HG03039 (cell line): ENCODE results near the gene SH3D19.

Experiments
- ATAC-seq: cut with Tn5 transposase; IDR thresholded peaks from one replicate; pipeline ENCODE4 v1.9.1; 2021; ENCODE audit warnings: mild to moderate bottlenecking, moderate library complexity; ENCODE audit not compliant: unreplicated experiment

Gene SH3D19

DNA sequence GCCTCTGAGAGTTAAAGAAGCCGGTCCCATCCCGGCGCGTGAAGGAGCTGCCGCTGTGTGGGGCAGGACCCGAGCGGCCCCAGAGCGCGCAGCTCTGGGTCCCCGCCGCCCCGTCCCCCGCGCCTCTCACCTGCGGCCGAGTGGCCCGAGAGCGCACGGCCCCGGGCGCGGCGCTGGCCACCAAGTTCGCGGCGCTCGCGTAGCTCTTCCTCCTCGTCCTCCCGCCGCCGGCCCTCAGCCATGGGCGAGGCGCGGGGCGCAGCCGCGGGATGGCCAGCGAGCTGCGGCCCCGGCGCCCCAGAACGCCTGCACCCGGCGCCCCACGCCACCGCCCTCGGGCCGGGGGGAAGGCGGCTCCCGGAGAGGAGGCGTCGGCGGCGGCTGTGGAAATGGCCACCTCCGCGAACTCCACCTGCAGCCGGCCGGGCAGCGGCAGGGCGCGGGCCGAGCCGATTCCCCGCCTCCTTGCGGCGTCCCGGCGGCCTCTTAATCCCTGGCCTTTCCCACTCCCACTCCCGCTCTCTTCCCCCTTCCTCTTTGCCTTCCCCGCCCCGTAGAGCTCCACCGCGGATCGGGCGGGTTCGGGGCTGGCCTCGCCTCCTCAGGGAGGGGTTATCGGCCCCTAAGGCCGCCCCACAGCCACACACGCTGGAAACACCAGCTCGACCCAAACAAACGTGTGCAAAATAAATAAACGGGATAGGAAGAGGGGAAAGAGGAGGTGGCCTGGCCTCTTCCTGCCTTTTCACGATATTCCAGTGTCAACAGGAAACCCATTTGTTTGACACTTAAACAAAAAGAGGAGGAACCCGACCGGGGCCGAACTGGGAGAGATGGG is at the start of gene SH3D19:
SH3D19 (minus strand) TSS at position 495 of the 838 bp plus-strand sequence; CDS start at position 242, 253 bp downstream.
- no peak for ATAC-seq

DNA sequence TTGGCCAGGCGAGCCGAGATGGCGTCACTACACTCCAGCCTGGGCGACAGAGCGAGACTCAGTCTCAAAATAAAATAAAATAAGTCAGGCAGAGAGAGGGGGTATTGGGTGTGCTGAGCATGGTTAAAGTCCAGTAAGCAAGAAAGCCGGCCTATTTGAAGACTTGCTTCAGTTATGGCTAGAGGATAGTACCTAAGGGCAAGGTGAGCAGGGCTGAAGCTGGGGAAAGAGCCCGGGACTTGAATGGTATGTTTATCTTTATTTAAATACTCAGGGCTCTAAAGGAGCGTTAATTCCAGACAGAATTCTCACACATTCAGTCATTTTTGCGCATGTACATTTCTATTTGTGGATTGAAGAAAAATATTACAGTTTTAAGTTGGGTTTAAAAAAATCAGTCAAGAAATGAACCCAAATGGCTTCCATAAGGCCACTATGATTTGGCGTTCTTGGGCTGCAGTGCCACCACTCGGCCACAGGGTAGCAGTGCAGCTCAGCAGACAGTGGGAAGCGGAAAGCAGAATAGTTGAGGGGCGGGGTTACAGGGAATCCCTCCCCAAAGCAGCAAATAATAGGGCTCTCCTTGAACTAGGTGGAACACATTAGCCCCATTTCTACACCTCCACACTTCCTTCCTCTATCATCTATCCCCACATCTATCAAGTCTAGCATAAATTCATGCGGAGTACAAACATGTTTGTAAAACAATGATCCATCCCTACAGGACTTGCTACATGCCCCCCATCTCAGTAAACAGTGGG is 37.2 kb upstream of the SH3D19 start:
- ATAC-seq, result peak; percentile 99

GRCh38 chr4:151361966-151362365 is 36.6 kb upstream of the SH3D19 start:
- ATAC-seq, result no peak

DNA sequence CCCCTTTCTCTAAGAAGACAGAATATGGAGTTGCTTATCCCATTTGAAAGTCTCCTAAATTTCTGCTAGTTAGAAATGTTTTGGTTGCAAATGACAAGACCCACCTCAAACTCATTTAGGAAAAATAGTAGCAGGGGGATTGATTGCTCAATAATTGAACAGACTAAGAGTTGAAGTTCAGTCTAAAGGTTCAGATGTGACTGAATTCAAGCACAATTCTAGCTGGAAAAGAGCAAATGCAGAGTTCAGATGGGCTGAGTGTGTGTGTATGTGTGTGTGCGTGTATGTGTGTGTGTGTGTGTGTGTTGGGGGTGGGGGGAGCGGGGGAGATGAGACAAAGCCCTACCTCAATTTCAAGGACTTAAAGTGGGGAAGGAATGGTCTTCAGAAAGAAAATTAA is 35.7 kb upstream of the SH3D19 start:
- ATAC-seq, result no peak

- ATAC-seq, result no peak
These were observed 34.2 kb upstream of the SH3D19 start for GRCh38 chr4:151359576-151359975.

GRCh38 chr4:151358266-151358665 is 32.9 kb upstream of the SH3D19 start:
- no peak for ATAC-seq

GRCh38 chr4:151356510-151356909 is 31.1 kb upstream of the SH3D19 start:
- ATAC-seq, result no peak

DNA sequence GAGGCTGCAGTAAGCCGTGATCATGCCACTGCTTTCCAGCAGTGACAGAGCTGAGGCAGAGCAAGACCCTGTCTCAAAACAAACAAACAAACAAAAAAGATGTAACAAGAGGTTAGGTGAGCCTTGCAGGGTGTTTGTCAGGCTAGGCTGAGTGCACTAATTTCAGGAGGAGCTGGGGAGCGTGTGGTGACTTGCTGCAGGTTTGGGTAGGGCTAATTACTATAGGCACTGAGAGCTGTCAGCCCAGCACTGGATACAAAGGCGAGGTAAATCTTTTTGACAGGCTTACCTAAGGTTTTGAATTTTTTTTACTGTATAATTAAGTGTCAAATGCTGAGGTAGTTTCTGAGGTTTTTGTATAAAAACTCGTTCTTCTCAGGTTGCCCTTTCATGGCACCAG is 29.8 kb upstream of the SH3D19 start:
- ATAC-seq, result no peak

DNA sequence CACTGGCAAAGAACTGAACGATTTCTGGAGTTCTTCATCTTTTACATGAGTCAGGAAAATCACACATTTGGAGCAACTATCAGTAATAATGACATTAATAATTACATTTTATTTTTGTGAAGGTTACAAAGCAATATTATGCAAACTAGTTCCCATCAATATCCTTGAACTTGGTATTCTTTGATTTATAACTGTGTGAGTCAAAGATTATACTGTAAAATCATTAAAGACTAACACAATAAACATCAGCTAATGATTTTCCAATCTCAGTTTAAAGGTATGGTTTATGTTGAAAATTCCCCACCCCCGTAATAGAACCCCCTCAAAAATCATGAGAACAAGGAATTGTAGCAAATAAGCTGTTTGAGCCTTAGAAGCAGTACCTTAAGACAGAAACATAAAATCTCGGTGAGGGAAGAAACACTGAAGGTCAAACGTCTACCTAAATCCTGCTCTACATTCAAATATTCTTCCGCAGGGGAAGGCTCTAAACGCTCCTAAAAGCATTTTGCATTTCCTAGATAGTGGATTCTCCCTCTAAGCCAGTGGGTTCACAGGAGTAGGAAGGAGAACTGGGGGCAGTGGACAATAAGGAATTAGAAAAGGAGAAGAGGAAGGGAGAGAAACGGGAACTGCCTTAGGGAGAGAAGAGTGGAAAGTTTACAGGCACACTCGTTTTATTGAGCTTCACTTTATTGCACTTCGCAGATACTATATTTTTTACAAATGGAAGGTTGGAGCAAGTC is 22.3 kb upstream of the SH3D19 start:
- no peak for ATAC-seq

DNA sequence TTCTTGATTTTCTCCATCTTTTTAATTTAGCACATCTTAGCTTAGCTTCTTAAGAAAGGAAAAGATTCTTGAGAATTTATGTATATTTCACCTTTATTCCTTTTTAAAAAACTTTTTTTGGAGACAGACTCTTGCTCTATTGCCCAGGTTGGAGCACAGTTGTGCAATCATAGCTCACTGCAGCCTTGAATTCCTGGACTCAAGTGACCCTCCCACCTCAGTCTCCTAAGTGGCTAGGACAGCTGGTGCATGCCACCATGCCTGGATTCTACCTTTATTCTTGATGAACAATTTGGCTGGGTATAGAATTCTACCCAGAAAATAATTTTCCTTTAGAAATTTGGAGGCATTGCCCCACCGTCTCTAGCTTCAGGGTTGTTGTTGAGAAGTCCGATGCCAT is 19.5 kb upstream of the SH3D19 start:
- no peak for ATAC-seq

DNA sequence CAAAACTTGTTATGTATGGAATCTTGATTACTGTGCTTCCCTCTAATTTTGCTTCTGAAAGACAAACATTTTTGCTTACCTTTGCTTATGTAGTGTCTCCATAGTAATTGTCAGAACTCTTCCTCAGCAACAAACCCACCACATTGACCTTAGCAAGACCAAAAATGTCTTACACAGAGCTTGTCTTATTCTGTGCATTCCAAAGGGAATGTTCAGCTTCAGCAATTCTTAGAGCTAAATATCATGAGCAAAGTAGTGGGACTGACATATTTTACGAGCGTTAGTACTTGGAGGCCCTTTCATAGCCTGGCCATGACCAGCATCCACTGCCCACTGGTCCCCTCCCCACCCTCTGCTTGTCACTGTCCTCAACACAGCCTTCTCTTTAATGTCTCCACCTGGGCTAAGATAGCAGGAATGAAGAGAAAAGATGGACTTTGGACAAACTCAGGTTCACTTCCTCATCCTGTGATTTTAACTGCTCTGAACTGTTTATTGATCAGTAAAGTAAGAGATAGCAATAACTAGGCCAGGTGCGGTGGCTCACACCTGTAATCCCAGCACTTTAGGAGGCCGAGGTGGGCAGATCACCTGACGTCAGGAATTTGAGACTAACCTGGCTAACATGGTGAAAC is 15.5 kb upstream of the SH3D19 start:
- no peak for ATAC-seq

- no peak for ATAC-seq
These were observed 14.1 kb upstream of the SH3D19 start for GRCh38 chr4:151339467-151339866.

DNA sequence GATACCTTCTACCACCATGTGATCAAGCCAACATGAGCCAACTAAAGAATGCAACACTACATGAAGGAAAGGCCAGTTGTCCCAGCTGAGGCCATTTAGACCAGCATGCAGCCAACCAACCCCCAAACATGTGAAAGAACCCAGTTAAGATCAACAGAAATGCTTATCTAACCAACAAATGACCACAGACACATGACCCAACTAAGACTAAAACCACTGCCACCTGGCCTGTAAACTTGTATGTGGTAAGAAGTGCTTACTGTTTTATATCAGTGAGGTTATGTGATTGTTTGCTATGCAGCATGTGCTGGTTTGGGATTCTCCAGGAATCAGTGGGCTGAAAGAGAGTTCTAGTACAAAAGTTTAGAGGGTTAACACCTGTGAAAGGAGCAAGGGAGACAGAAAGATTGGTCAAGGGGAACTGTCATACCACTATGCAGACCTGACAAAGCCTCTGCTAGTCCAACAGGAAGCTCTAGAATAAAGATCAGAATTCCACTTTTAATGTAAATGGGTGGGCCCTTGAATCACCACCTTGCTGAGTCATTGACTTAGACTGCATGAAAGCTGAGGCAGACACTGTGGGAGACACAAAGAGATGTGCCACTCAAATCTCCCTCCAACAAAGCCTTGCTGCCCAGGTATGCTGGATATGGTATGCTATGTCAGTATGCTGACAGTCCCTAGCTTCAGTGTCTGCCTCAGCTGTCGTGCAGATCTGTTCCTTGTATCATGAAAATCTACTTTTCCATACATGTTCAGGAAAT is 6.1 kb upstream of the SH3D19 start:
- no peak for ATAC-seq

GRCh38 chr4:151329217-151330007 is 4.0 kb upstream of the SH3D19 start:
- ATAC-seq, result no peak

DNA sequence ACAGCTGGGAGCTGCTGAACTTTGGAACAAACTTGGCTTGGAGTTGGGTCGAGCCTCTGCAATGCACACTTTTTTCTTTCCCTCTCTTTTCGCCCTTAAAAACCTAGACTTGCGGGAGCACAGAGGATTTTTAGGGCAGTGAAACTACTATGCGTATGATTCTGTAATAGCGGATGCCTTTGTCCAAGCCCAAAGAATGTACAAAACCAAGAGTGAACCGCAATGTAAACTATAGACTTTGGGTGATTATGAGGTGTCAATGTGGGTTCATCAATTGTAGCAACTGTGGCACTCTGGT is 493 bp upstream of the SH3D19 start:
- no peak for ATAC-seq

- ATAC-seq, result no peak
These were observed 674 bp downstream of the SH3D19 start for GRCh38 chr4:151324752-151325110.

DNA sequence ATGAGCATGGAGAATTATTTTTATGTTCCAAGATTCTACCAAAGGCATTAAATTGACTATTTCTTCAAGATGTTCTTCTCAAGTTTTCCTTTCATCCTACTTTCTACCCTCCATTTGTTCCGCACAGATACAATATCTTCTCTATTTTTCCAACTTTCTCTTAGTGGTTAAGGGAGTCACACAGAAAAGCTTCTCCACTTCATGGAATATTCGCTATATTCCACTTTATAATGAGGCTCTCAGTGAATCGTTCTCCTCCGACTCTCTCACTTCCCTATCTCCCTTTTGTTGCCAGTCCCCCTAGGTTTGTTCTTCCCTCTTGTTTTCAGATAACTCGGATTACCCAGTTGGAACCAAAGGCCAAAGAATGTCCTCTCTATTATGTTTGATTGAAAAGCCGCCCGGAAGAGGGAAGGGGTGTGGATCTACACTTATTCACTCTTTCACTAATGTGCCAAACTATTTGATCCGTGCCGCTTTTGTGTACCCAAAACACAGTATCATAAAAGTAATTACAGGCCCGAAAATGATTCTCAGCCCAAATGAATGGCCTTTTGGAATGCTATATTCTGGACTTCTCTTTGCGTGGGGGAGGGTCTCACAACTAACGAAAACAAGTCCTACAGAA is 1.2 kb downstream of the SH3D19 start:
- ATAC-seq, result no peak

- ATAC-seq, result no peak
These were observed 1.7 kb downstream of the SH3D19 start for GRCh38 chr4:151323667-151324066.

- no peak for ATAC-seq
These were observed 2.8 kb downstream of the SH3D19 start for GRCh38 chr4:151322570-151322969.
